Activated CD8-positive, alpha-beta T cell treated with anti-CD3 and anti-CD28 coated beads, Interleukin-2, amount 10 ng/mL, durations not matched to agents 7 days and 5 days (primary cell): ENCODE results near the gene HOXB8. TPM values are rescaled to one million over a fixed set of nuclear protein-coding genes. Genes with fewer than 3 reads are reported as not detected.

Source experiments
- ATAC-seq: fragments of 150-1000 bp; cut with Tn5 transposase; one replicate; pipeline ENCODE4 v1.10.0; 2021; ENCODE audit warnings: moderate library complexity
- CTCF ChIA-PET: fragments of 350-600 bp; sonication (Branson Sonifier 250); formaldehyde crosslinking; loops from one replicate; lab custom pipeline; 2021; ENCODE audit warnings: antibody characterized with exemption; lab: Charles Lee
- POLR2A ChIA-PET: fragments of 350-600 bp; sonication (Branson Sonifier 250); formaldehyde crosslinking; loops from one replicate; lab custom pipeline; 2021; ENCODE audit warnings: antibody characterized with exemption; lab: Charles Lee
- DNase-seq: peaks from one replicate; pipeline ENCODE4 v3.0.0-alpha.2; 2020
- H3K27ac Mint-ChIP-seq: one replicate; pipeline ENCODE4 v1.8.0; 2021; ENCODE audit warnings: mild to moderate bottlenecking, mixed read lengths
- H3K27me3 Mint-ChIP-seq: one replicate; pipeline ENCODE4 v1.8.0; 2021; ENCODE audit warnings: low read depth, mixed read lengths
- H3K36me3 Mint-ChIP-seq: one replicate; pipeline ENCODE4 v1.8.0; 2021; ENCODE audit warnings: low read depth, mixed read lengths
- H3K4me1 Mint-ChIP-seq: one replicate; pipeline ENCODE4 v1.8.0; 2021; ENCODE audit warnings: low read depth, mixed read lengths
- H3K4me3 Mint-ChIP-seq: one replicate; pipeline ENCODE4 v1.8.0; 2021; ENCODE audit warnings: mild to moderate bottlenecking, mixed read lengths
- H3K9me3 Mint-ChIP-seq: one replicate; pipeline ENCODE4 v1.8.0; 2022; ENCODE audit warnings: mixed read lengths; ENCODE audit not compliant: insufficient read depth
- total RNA-seq, 2 experiments: library from RNA; stranded (reverse); gene quantifications; one replicate each; pipeline ENCODE4 v1.2.3, GENCODE V29; 2021

HOXB8 gene
- total RNA-seq, 2 experiments from 2014 or later: not detected

GRCh38 chr17:48644159-48644558 is 29.1 kb upstream of the HOXB8 start:
- no peak for DNase-seq
- no peak overlapping the region for H3K4me3 Mint-ChIP-seq
- H3K9me3 Mint-ChIP-seq: no peaks in the 10 kb centered on the region

GRCh38 chr17:48643697-48644012 is 28.6 kb upstream of the HOXB8 start:
- DNase-seq: no peak
- POLR2A ChIA-PET: no interaction called here
- Mint-ChIP-seq H3K36me3 (peaks cover 2% of the 10 kb centered on the region), H3K27ac (no peak overlapping the region), H3K9me3 (no peaks in the 10 kb centered on the region), H3K4me1 (peaks cover 33% of the 10 kb centered on the region), H3K27me3 (peaks cover 84% of the 10 kb centered on the region), H3K4me3 (no peak overlapping the region)
- CTCF ChIA-PET: interaction anchor here (1.0 to 2.2 kb wide), 3 partner anchors 11 to 102 kb away, joined by 3 to 7 read pairs (median 3); no protein-coding TSS in a partner anchor
- no peak for ATAC-seq

More at GRCh38 chr17:48644159-48644558, 29.1 kb upstream of the HOXB8 start:
- H3K4me1 Mint-ChIP-seq: peaks cover 33% of the 10 kb centered on the region
- ATAC-seq: no peak
- peaks cover 2% of the 10 kb centered on the region for H3K36me3 Mint-ChIP-seq
- no peak overlapping the region for H3K27ac Mint-ChIP-seq
- ChIA-PET POLR2A (no interaction called here), CTCF (interaction anchor here (1.0 to 2.2 kb wide), 3 partner anchors 11 to 102 kb away, joined by 3 to 7 read pairs (median 3); no protein-coding TSS in a partner anchor)
- H3K27me3 Mint-ChIP-seq: peaks cover 81% of the 10 kb centered on the region

GRCh38 chr17:48642843-48643696 is 28.0 kb upstream of the HOXB8 start:
- POLR2A ChIA-PET: no interaction called here
- Mint-ChIP-seq H3K36me3 (peaks cover 2% of the 10 kb centered on the region), H3K27ac (no peak overlapping the region), H3K9me3 (no peaks in the 10 kb centered on the region), H3K27me3 (peaks cover 85% of the 10 kb centered on the region), H3K4me1 (peaks cover 31% of the 10 kb centered on the region), H3K4me3 (no peak overlapping the region)
- ATAC-seq (no peak), DNase-seq (no peak)
- CTCF ChIA-PET: interaction anchor here (1.0 to 2.2 kb wide), 3 partner anchors 12 to 103 kb away, joined by 3 to 7 read pairs (median 3); no protein-coding TSS in a partner anchor

GRCh38 chr17:48642059-48642842 is 27.2 kb upstream of the HOXB8 start:
- Mint-ChIP-seq H3K36me3 (peaks cover 2% of the 10 kb centered on the region), H3K27me3 (peaks cover 87% of the 10 kb centered on the region), H3K9me3 (no peaks in the 10 kb centered on the region), H3K4me1 (peaks cover 25% of the 10 kb centered on the region), H3K4me3 (no peak overlapping the region), H3K27ac (no peak overlapping the region)
- ChIA-PET CTCF (interaction anchor here (1.6 to 2.2 kb wide), 3 partner anchors 17 to 36 kb away, joined by 3 to 7 read pairs (median 5); partner anchors contain the start of gene HOXB9), POLR2A (no interaction called here)
- DNase-seq (no peak), ATAC-seq (no peak)

GRCh38 chr17:48641541-48642058 is 26.5 kb upstream of the HOXB8 start:
- peaks cover 23% of the 10 kb centered on the region for H3K4me1 Mint-ChIP-seq
- ChIA-PET POLR2A (no interaction called here), CTCF (interaction anchor here (1.6 to 2.2 kb wide), 3 partner anchors 16 to 37 kb away, joined by 3 to 7 read pairs (median 5); partner anchors contain the start of gene HOXB9)
- H3K4me3 Mint-ChIP-seq: no peak overlapping the region
- no peak for ATAC-seq
- no peaks in the 10 kb centered on the region for H3K9me3 Mint-ChIP-seq
- H3K27ac Mint-ChIP-seq: no peak overlapping the region
- peaks cover 89% of the 10 kb centered on the region for H3K27me3 Mint-ChIP-seq
- DNase-seq: no peak
- peaks cover 2% of the 10 kb centered on the region for H3K36me3 Mint-ChIP-seq

- no peak overlapping the region for H3K27ac Mint-ChIP-seq
- peaks cover 94% of the 10 kb centered on the region for H3K27me3 Mint-ChIP-seq
- POLR2A ChIA-PET: interaction anchor here (1.0 kb wide), 1 partner anchor 16 kb away, joined by 4 read pairs; no protein-coding TSS in a partner anchor
- H3K4me3 Mint-ChIP-seq: no peak overlapping the region
- H3K36me3 Mint-ChIP-seq: peaks cover 2% of the 10 kb centered on the region
- H3K9me3 Mint-ChIP-seq: no peaks in the 10 kb centered on the region
- DNase-seq: no peak
- peaks cover 20% of the 10 kb centered on the region for H3K4me1 Mint-ChIP-seq
- ATAC-seq: no peak
- CTCF ChIA-PET: interaction anchor here (1.6 to 2.0 kb wide), 3 partner anchors 15 to 38 kb away, joined by 3 to 5 read pairs (median 4); partner anchors contain the start of gene HOXB9
These were observed 25.7 kb upstream of the HOXB8 start for GRCh38 chr17:48640858-48641180.

GRCh38 chr17:48639982-48640857 is 25.1 kb upstream of the HOXB8 start:
- CTCF ChIA-PET: interaction anchor here (1.0 to 2.0 kb wide), 3 partner anchors 10 to 22 kb away, joined by 3 to 5 read pairs (median 4); partner anchors contain the start of gene HOXB9
- peaks cover 93% of the 10 kb centered on the region for H3K27me3 Mint-ChIP-seq
- ATAC-seq: no peak
- DNase-seq: no peak
- no peaks in the 10 kb centered on the region for H3K9me3 Mint-ChIP-seq
- peaks cover 2% of the 10 kb centered on the region for H3K36me3 Mint-ChIP-seq
- H3K27ac Mint-ChIP-seq: no peak overlapping the region
- POLR2A ChIA-PET: interaction anchor here (1.0 kb wide), 1 partner anchor 15 kb away, joined by 4 read pairs; no protein-coding TSS in a partner anchor
- H3K4me1 Mint-ChIP-seq: peaks cover 14% of the 10 kb centered on the region
- no peak overlapping the region for H3K4me3 Mint-ChIP-seq

GRCh38 chr17:48639136-48639535 is 24.0 kb upstream of the HOXB8 start:
- DNase-seq: no peak
- H3K27me3 Mint-ChIP-seq: peaks cover 94% of the 10 kb centered on the region
- H3K4me3 Mint-ChIP-seq: no peak overlapping the region
- ChIA-PET CTCF (interaction anchor here (2.0 kb wide), 1 partner anchor 21 kb away, joined by 4 read pairs; no protein-coding TSS in a partner anchor), POLR2A (no interaction called here)
- H3K27ac Mint-ChIP-seq: no peak overlapping the region
- no peaks in the 10 kb centered on the region for H3K9me3 Mint-ChIP-seq
- no peak for ATAC-seq
- H3K36me3 Mint-ChIP-seq: peaks cover 2% of the 10 kb centered on the region
- H3K4me1 Mint-ChIP-seq: peaks cover 13% of the 10 kb centered on the region

GRCh38 chr17:48637323-48638260 is 22.5 kb upstream of the HOXB8 start:
- CTCF ChIA-PET: interaction anchor here (0.6 to 4.0 kb wide), 17 partner anchors 9 to 395 kb away, joined by 3 to 34 read pairs (median 6); partner anchors contain the start of genes HOXB5, HOXB9 and PRAC2
- peaks cover 12% of the 10 kb centered on the region for H3K4me1 Mint-ChIP-seq
- peaks cover 85% of the 10 kb centered on the region for H3K27me3 Mint-ChIP-seq
- no peaks in the 10 kb centered on the region for H3K9me3 Mint-ChIP-seq
- H3K36me3 Mint-ChIP-seq: peaks cover 2% of the 10 kb centered on the region
- no peak for DNase-seq
- no peak for ATAC-seq
- no peak overlapping the region for H3K4me3 Mint-ChIP-seq
- POLR2A ChIA-PET: interaction anchor here (0.6 to 1.3 kb wide), 2 partner anchors 12 to 372 kb away, joined by 3 to 7 read pairs; partner anchors contain the start of gene HOXB9
- H3K27ac Mint-ChIP-seq: no peak overlapping the region
